ENCODE measurements around the gene ABCC1. TPM values are rescaled to one million over a fixed set of nuclear protein-coding genes. Genes with fewer than 3 reads are reported as not detected.

Gene ABCC1
- total RNA-seq, 1 experiment from 2014 or later = 61.9 TPM

GRCh38 chr16:16144416-16144815 lies 195.0 kb downstream of the ABCC1 start:
- no peak for TF ChIP-seq NR2C2 (CRISPR knock-in tag; IDR thresholded peaks at IDR 0.05)
- TF ChIP-seq SMAD3 (CRISPR knock-in tag; IDR thresholded peaks at IDR 0.05; ENCODE audit: borderline replicate concordance) = no peak
- no peak for TF ChIP-seq GRHL2 (CRISPR knock-in tag; IDR thresholded peaks at IDR 0.05; ENCODE audit: insufficient replicate concordance, severe bottlenecking)
- TF ChIP-seq TP53 (CRISPR knock-in tag; IDR thresholded peaks at IDR 0.05) = no peak
- TF ChIP-seq FOXK1 (CRISPR knock-in tag; IDR thresholded peaks at IDR 0.05) = no peak
- TF ChIP-seq AR (CRISPR knock-in tag; IDR thresholded peaks at IDR 0.05) = no peak
- no peak for TF ChIP-seq ZNF219 (CRISPR knock-in tag; IDR thresholded peaks at IDR 0.05; ENCODE audit: borderline replicate concordance)
- TF ChIP-seq MXD4 (CRISPR knock-in tag; IDR thresholded peaks at IDR 0.05; ENCODE audit: borderline replicate concordance) = no peak
- TF ChIP-seq ATF1 (CRISPR knock-in tag; IDR thresholded peaks at IDR 0.05) = no peak
- no peak for TF ChIP-seq MYBL2 (CRISPR knock-in tag; IDR thresholded peaks at IDR 0.05)
- TF ChIP-seq KAT7 (CRISPR knock-in tag; IDR thresholded peaks at IDR 0.05; ENCODE audit: borderline replicate concordance) = no peak
- TF ChIP-seq PREB (CRISPR knock-in tag; IDR thresholded peaks at IDR 0.05; ENCODE audit: borderline replicate concordance) = no peak
- Mint-ChIP-seq H3K4me1 (peaks cover 7% of the 10 kb centered on the region), H3K4me3 (no peak overlapping the region), H3K36me3 (peaks cover 39% of the 10 kb centered on the region), H3K27ac (peak overlapping the region; percentile 53; the same call in 1 of the 2 replicates), H3K27me3 (ENCODE audit: low read depth) (no peaks in the 10 kb centered on the region), H3K9me3 (no peaks in the 10 kb centered on the region)
- ChIA-PET CTCF (interaction anchor here (0.6 kb wide), 1 partner anchor 37 kb away, joined by 3 read pairs; no protein-coding TSS in a partner anchor), POLR2A (no interaction called here)
- ATAC-seq (no peak), DNase-seq (ENCODE audit: low spot score) (no peak)

- no peaks in the 10 kb centered on the region for H3K27me3 Mint-ChIP-seq (ENCODE audit: low read depth)
- H3K4me1 Mint-ChIP-seq = peaks cover 7% of the 10 kb centered on the region
- DNase-seq (ENCODE audit: low spot score) (no peak), ATAC-seq (no peak)
- ChIA-PET POLR2A (no interaction called here), CTCF (interaction anchor here (1.4 kb wide), 1 partner anchor 368 kb away, joined by 3 read pairs; no protein-coding TSS in a partner anchor)
- H3K4me3 Mint-ChIP-seq = no peak overlapping the region
- peaks cover 32% of the 10 kb centered on the region for H3K36me3 Mint-ChIP-seq
- no peaks in the 10 kb centered on the region for H3K9me3 Mint-ChIP-seq
- no peak overlapping the region for H3K27ac Mint-ChIP-seq
- TF ChIP-seq E2F1 (CRISPR knock-in tag; IDR thresholded peaks at IDR 0.05) (no peak), TEAD4 (CRISPR knock-in tag; IDR thresholded peaks at IDR 0.05) (no peak), CTCF (IDR thresholded peaks at IDR 0.05) (no peak), AR (CRISPR knock-in tag; IDR thresholded peaks at IDR 0.05) (no peak), RELA (CRISPR knock-in tag; IDR thresholded peaks at IDR 0.05; ENCODE audit: borderline replicate concordance) (no peak), ATF2 (CRISPR knock-in tag; IDR thresholded peaks at IDR 0.05; ENCODE audit: borderline replicate concordance, low read depth) (no peak), FOXJ3 (CRISPR knock-in tag; IDR thresholded peaks at IDR 0.05; ENCODE audit: borderline replicate concordance) (no peak), CREM (CRISPR knock-in tag; IDR thresholded peaks at IDR 0.05) (no peak), ATF6 (CRISPR knock-in tag; IDR thresholded peaks at IDR 0.05) (no peak), NFE2L1 (CRISPR knock-in tag; IDR thresholded peaks at IDR 0.05) (no peak), GRHL2 (CRISPR knock-in tag; IDR thresholded peaks at IDR 0.05; ENCODE audit: insufficient replicate concordance, severe bottlenecking) (no peak), PRRX2 (CRISPR knock-in tag; IDR thresholded peaks at IDR 0.05) (no peak)
These were observed 195.9 kb downstream of the ABCC1 start for GRCh38 chr16:16145286-16145685.

Data from WTC11 (cell line).